Prostate gland (tissue), 2 donors: ENCODE data around the gene SLC8A3. TPM values are rescaled to one million over a fixed set of nuclear protein-coding genes. Genes with fewer than 3 reads are reported as not detected.

Source experiments
- DNase-seq: peaks from one replicate; pipeline ENCODE4 v3.0.0-alpha.2; 2019; ENCODE audit warnings: low spot score
- H3K27ac ChIP-seq, 2 donors: fragments of 200-600 bp; sonication (generic); 2 replicates each; pipeline ENCODE4 v1.5.1; 2017 to 2019
- H3K27me3 ChIP-seq: fragments of 200-600 bp; sonication (generic); replicated peaks from 2 replicates; pipeline ENCODE4 v1.5.1; 2019; ENCODE audit not compliant: insufficient read depth
- H3K36me3 ChIP-seq, 2 donors: fragments of 200-600 bp; sonication (generic); 1 replicate in 1 of 2; 2 replicates in 1 of 2; pipeline versions ENCODE4 v1.5.1 to v1.8.1; 2017 to 2019
- H3K4me1 ChIP-seq: fragments of 200-600 bp; sonication (generic); replicated peaks from 2 replicates; pipeline ENCODE4 v1.5.1; 2019
- H3K4me3 ChIP-seq, 2 donors: fragments of 200-600 bp; sonication (generic); 2 replicates each; pipeline ENCODE4 v1.5.1; 2017 to 2019
- H3K9me3 ChIP-seq: fragments of 200-600 bp; sonication (generic); 2 replicates; pipeline ENCODE4 v1.5.1; 2017
- POLR2A ChIP-seq: fragments of 450-650 bp; IDR thresholded peaks from one replicate; pipeline ENCODE4 v1.6.1; 2016; ENCODE audit warnings: antibody characterized with exemption, mild to moderate bottlenecking
- POLR2AphosphoS5 ChIP-seq: sonication (generic); formaldehyde crosslinking; IDR thresholded peaks from one replicate; pipeline ENCODE4 v1.6.1; 2017; ENCODE audit warnings: antibody characterized with exemption
- WGBS: methylation state at CpG from one replicate; pipeline ENCODE4 v1.1.5; 2018; 5-methylcytosine and 5-hydroxymethylcytosine counted together
- intact Hi-C: fragments of 100-400 bp; cut with DNase I; formaldehyde crosslinking; loops from one replicate; pipeline ENCODE4 v1.14.2; 2022
- total RNA-seq, 2 donors: library from RNA; depleted of rRNA; stranded (reverse); fragments of >200 nt; gene quantifications; one replicate each; pipeline ENCODE4 v1.1.0, GENCODE V29; 2016
- TF ChIP-seq, protein P1 (sequence below), 4 experiments: fragments of 200-600 bp in 2 of 4; fragments of 450-650 bp in 2 of 4; sonication (generic) in 2 of 4; IDR thresholded peaks; 1 replicate in 3 of 4; 2 replicates in 1 of 4; pipeline ENCODE4 v1.5.1; 2016 to 2019; ENCODE audit warnings: antibody characterized with exemption in 4 of 4, mild to moderate bottlenecking in 2 of 4, moderate library complexity in 2 of 4

SLC8A3 gene
- total RNA-seq, 2 donors from 2014 or later: 0.62 to 0.77 TPM

DNA sequence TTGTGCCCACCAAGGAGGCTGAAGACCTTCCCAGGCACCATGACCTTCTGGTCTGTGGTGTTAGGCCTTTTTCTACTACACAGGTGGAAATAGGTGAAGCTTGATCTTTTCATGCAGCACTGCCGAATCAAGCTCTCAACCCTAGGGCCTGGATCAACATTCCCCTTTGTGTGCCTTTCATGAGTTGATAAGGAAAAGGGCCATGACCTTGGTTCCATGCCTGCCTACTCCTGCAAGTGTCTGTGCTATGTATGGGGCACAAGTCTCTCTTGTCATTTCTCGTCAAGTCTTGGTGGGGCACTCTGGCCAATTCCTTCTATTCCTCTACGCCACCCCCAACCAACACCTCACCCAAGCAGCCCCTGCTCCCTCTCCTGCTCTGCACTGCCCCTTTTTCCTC, 154.5 kb downstream of the SLC8A3 start:
- intact Hi-C loops: no loop called here
- no peaks in the 10 kb centered on the region for H3K9me3 ChIP-seq
- WGBS: 95% methylated on average over 3 of the region's 3 CpGs
- no peaks in the 10 kb centered on the region for H3K36me3 ChIP-seq
- peaks cover 3% of the 10 kb centered on the region for H3K27me3 ChIP-seq
- no peak overlapping the region for H3K4me3 ChIP-seq
- no peaks in the 10 kb centered on the region for H3K4me1 ChIP-seq
- TF ChIP-seq, protein P1, sequence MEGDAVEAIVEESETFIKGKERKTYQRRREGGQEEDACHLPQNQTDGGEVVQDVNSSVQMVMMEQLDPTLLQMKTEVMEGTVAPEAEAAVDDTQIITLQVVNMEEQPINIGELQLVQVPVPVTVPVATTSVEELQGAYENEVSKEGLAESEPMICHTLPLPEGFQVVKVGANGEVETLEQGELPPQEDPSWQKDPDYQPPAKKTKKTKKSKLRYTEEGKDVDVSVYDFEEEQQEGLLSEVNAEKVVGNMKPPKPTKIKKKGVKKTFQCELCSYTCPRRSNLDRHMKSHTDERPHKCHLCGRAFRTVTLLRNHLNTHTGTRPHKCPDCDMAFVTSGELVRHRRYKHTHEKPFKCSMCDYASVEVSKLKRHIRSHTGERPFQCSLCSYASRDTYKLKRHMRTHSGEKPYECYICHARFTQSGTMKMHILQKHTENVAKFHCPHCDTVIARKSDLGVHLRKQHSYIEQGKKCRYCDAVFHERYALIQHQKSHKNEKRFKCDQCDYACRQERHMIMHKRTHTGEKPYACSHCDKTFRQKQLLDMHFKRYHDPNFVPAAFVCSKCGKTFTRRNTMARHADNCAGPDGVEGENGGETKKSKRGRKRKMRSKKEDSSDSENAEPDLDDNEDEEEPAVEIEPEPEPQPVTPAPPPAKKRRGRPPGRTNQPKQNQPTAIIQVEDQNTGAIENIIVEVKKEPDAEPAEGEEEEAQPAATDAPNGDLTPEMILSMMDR (IDR thresholded peaks at IDR 0.05): no peak
- no peak for TF ChIP-seq POLR2AphosphoS5
- TF ChIP-seq POLR2A: no peak
- no peak for DNase-seq
- H3K27ac ChIP-seq: no peak overlapping the region

DNA sequence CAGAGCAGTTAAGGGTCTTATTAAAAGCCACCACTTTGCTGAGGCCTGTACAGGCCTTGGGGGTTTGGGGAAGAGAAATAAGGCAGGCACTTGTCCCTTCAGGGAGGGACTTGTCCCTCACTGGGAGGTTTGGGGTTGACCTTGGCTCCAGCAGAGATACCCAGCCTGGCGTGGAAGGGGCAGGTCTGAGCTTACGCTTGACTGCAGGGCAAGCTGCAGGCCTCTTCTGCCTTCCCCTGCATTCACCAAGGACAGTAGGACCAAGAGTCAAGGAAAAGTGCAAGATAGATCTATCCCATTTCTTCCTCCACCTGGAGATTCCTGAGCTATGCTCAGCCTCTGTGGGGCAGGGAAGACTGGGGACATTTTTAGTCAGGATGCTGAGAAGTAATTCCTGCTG, 155.2 kb downstream of the SLC8A3 start:
- intact Hi-C loops: no loop called here
- no peaks in the 10 kb centered on the region for H3K4me1 ChIP-seq
- peaks cover 3% of the 10 kb centered on the region for H3K27me3 ChIP-seq
- H3K36me3 ChIP-seq: no peaks in the 10 kb centered on the region
- no peak overlapping the region for H3K4me3 ChIP-seq
- no peaks in the 10 kb centered on the region for H3K9me3 ChIP-seq
- no peak for DNase-seq
- H3K27ac ChIP-seq: no peak overlapping the region
- TF ChIP-seq POLR2A: no peak
- TF ChIP-seq POLR2AphosphoS5: no peak
- TF ChIP-seq, protein P1 (IDR thresholded peaks at IDR 0.05): no peak
- 88% methylated on average over 2 of the region's 2 CpGs for WGBS

DNA sequence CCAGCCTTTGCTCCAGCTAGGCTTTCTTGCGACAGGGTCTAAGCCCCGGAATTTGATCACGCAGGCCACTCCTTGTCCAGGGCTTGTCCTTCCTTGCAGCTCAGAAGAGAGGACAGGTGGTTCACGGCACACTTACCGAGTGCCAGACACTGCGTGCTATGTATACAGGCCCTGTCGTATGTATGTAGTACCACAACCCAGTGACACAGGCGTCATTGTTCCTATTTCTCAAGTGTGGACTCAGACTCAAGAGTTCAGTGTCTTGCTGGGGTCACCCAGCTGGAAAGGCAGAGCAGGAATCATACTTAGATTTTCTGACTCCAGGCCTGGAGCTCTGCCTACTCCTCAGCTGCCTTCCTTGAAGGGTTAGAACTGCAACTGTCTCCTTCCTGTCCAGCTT, 155.6 kb downstream of the SLC8A3 start:
- no peaks in the 10 kb centered on the region for H3K9me3 ChIP-seq
- no peaks in the 10 kb centered on the region for H3K36me3 ChIP-seq
- H3K4me1 ChIP-seq: no peaks in the 10 kb centered on the region
- peaks cover 3% of the 10 kb centered on the region for H3K27me3 ChIP-seq
- intact Hi-C loops: no loop called here
- WGBS: 86% methylated on average over 8 of the region's 8 CpGs
- DNase-seq: no peak
- TF ChIP-seq POLR2A (no peak), POLR2AphosphoS5 (no peak)
- TF ChIP-seq, protein P1 (IDR thresholded peaks at IDR 0.05): no peak
- H3K4me3 ChIP-seq: no peak overlapping the region
- no peak overlapping the region for H3K27ac ChIP-seq

DNA sequence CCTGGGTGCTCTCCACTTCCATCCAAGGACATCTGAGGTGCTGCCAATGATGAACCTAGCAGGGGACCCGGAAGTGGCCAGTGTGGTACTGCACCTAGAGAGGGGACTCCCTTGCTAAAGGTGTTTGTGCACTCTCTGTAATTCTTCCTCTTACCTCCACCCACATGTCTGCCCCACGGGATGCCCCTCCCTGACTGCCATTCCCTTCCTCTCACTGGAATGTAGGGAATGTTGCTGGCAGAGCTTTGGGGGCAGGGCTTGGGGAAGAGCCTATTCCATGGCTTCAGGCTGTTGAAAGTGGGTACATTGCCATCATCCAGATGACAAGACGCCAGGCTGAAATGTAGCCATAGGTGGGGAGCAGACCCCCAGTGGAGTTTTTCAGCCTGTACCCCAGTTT, 156.3 kb downstream of the SLC8A3 start:
- no peaks in the 10 kb centered on the region for H3K4me1 ChIP-seq
- H3K27ac ChIP-seq: no peak overlapping the region
- intact Hi-C loops: no loop called here
- no peak for TF ChIP-seq POLR2AphosphoS5
- TF ChIP-seq POLR2A: no peak
- TF ChIP-seq, protein P1 (IDR thresholded peaks at IDR 0.05): no peak
- no peak overlapping the region for H3K4me3 ChIP-seq
- no peaks in the 10 kb centered on the region for H3K9me3 ChIP-seq
- no peaks in the 10 kb centered on the region for H3K27me3 ChIP-seq
- 42% methylated on average over 3 of the region's 3 CpGs for WGBS
- DNase-seq: no peak
- H3K36me3 ChIP-seq: no peaks in the 10 kb centered on the region

DNA sequence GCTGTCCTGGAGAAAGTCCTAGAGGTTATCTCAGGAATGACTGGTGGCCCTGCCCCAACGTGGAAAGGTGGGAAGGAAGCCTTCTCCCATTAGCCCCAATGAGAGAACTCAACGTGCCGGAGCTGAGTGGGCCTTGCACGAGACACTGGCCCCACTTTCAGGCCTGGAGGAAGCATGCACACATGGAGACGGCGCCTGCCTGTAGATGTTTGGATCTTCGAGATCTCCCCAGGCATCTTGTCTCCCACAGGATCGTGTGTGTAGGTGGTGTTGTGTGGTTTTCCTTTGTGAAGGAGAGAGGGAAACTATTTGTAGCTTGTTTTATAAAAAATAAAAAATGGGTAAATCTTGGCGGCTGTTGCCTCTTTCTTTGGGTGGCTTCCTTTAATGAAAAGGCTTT, 156.7 kb downstream of the SLC8A3 start:
- no peak for DNase-seq
- intact Hi-C loops: no loop called here
- Histone ChIP-seq H3K27me3 (no peaks in the 10 kb centered on the region), H3K36me3 (no peaks in the 10 kb centered on the region), H3K27ac (no peak overlapping the region), H3K4me1 (no peaks in the 10 kb centered on the region), H3K9me3 (no peaks in the 10 kb centered on the region), H3K4me3 (no peak overlapping the region)
- WGBS: 76% methylated on average over 9 of the region's 9 CpGs
- no peak for TF ChIP-seq POLR2A
- no peak for TF ChIP-seq POLR2AphosphoS5
- TF ChIP-seq, protein P1 (IDR thresholded peaks at IDR 0.05): no peak
